GM23248 (cell line): Measurements from ENCODE around the gene DNMT1.

ENCODE experiments used
- EZH2 ChIP-seq: fragments of 200-600 bp; sonication (generic); IDR thresholded peaks from 2 replicates; pipeline ENCODE4 v1.6.1; 2018; ENCODE audit warnings: antibody characterized with exemption, mild to moderate bottlenecking; ENCODE audit not compliant: insufficient read depth, poor library complexity, severe bottlenecking
- EZH2phosphoT487 ChIP-seq: fragments of 200-600 bp; sonication (generic); IDR thresholded peaks from 2 replicates; pipeline ENCODE4 v1.6.1; 2018; ENCODE audit warnings: antibody characterized with exemption, moderate library complexity, mild to moderate bottlenecking, low read depth; ENCODE audit not compliant: insufficient read depth

GRCh38 chr19:10093295-10094186 lies 101.2 kb downstream of the DNMT1 start:
- TF ChIP-seq EZH2phosphoT487 (no peak), EZH2 (no peak)
